ENCODE measurements around the gene TMEFF2. TPM values are rescaled to one million over a fixed set of nuclear protein-coding genes. Genes with fewer than 3 reads are reported as not detected.

TMEFF2 gene
- total RNA-seq, 6 donors from 2014 or later, result 0.69 TPM; not detected in 5

- Histone ChIP-seq H3K27me3 (no peaks in the 10 kb centered on the region), H3K4me3 (no peak overlapping the region), H3K9me3 (no peaks in the 10 kb centered on the region), H3K36me3 (no peaks in the 10 kb centered on the region), H3K4me1 (no peaks in the 10 kb centered on the region), H3K27ac (no peak overlapping the region)
- no peak for DNase-seq
- no peak for ATAC-seq (ENCODE audit: low FRiP score in 2 of 2)
- TF ChIP-seq POLR2AphosphoS5 (IDR thresholded peaks at IDR 0.05) (no peak), POLR2A (IDR thresholded peaks at IDR 0.05) (no peak), CTCF (IDR thresholded peaks at IDR 0.05) (no peak), EP300 (IDR thresholded peaks at IDR 0.05) (no peak)
Measured at GRCh38 chr2:192208848-192209247, 14.1 kb upstream of the TMEFF2 start.

- Histone ChIP-seq H3K27ac (no peak overlapping the region), H3K27me3 (no peaks in the 10 kb centered on the region), H3K9me3 (no peaks in the 10 kb centered on the region), H3K36me3 (no peaks in the 10 kb centered on the region), H3K4me3 (no peak overlapping the region), H3K4me1 (no peaks in the 10 kb centered on the region)
- DNase-seq, result no peak
- no peak for TF ChIP-seq POLR2AphosphoS5 (IDR thresholded peaks at IDR 0.05)
- no peak for TF ChIP-seq EP300 (IDR thresholded peaks at IDR 0.05)
- no peak for TF ChIP-seq CTCF (IDR thresholded peaks at IDR 0.05)
- no peak for ATAC-seq (ENCODE audit: low FRiP score in 2 of 2)
- WGBS, 2 donors, result 60 to 66% methylated on average over 9 of the region's 9 CpGs
Measured at GRCh38 chr2:192206399-192206798, 11.7 kb upstream of the TMEFF2 start.

- 53 to 58% methylated on average over 1 of the region's 1 CpG for WGBS, 2 donors
- Histone ChIP-seq H3K4me1 (no peaks in the 10 kb centered on the region), H3K27ac (no peak overlapping the region), H3K36me3 (no peaks in the 10 kb centered on the region), H3K9me3 (no peaks in the 10 kb centered on the region), H3K4me3 (no peak overlapping the region), H3K27me3 (no peaks in the 10 kb centered on the region)
- no peak for DNase-seq
- TF ChIP-seq POLR2A (IDR thresholded peaks at IDR 0.05) (no peak), EP300 (IDR thresholded peaks at IDR 0.05) (no peak), CTCF (IDR thresholded peaks at IDR 0.05) (no peak), POLR2AphosphoS5 (IDR thresholded peaks at IDR 0.05) (no peak)
- no peak for ATAC-seq (ENCODE audit: low FRiP score in 2 of 2)
Measured at GRCh38 chr2:192203876-192204275, 9.1 kb upstream of the TMEFF2 start.

GRCh38 chr2:192202373-192202772, 7.6 kb upstream of the TMEFF2 start:
- H3K27me3 ChIP-seq, result peaks cover 0 to 2% (median under 1%) of the 10 kb centered on the region in 4 donors
- no peak overlapping the region for H3K27ac ChIP-seq
- 85 to 93% methylated on average over 3 of the region's 3 CpGs for WGBS, 2 donors
- H3K36me3 ChIP-seq, result no peaks in the 10 kb centered on the region
- H3K4me3 ChIP-seq, result no peak overlapping the region
- ATAC-seq (ENCODE audit: low FRiP score in 2 of 2), result no peak
- H3K4me1 ChIP-seq, result no peaks in the 10 kb centered on the region
- no peak for DNase-seq
- TF ChIP-seq POLR2AphosphoS5 (IDR thresholded peaks at IDR 0.05) (no peak), EP300 (IDR thresholded peaks at IDR 0.05) (no peak)
- H3K9me3 ChIP-seq, result no peaks in the 10 kb centered on the region

- peaks cover 2 to 7% (median 4%) of the 10 kb centered on the region in 4 donors for H3K4me1 ChIP-seq
- TF ChIP-seq POLR2A (IDR thresholded peaks at IDR 0.05), result no peak
- no peak for TF ChIP-seq CTCF (IDR thresholded peaks at IDR 0.05)
- no peak for TF ChIP-seq EP300 (IDR thresholded peaks at IDR 0.05)
- TF ChIP-seq POLR2AphosphoS5 (IDR thresholded peaks at IDR 0.05), result no peak
Measured at GRCh38 chr2:192201116-192201515, 6.4 kb upstream of the TMEFF2 start.

More at GRCh38 chr2:192201116-192201515, 6.4 kb upstream of the TMEFF2 start:
- ATAC-seq (ENCODE audit: low FRiP score in 2 of 2) (no peak), DNase-seq (no peak)
- Histone ChIP-seq H3K36me3 (no peaks in the 10 kb centered on the region), H3K4me3 (no peak overlapping the region), H3K9me3 (no peaks in the 10 kb centered on the region), H3K27me3 (peaks cover 0 to 13% (median 4%) of the 10 kb centered on the region in 4 donors), H3K27ac (no peak overlapping the region)
- WGBS, 2 donors, result 91 to 100% methylated on average over 1 of the region's 1 CpG

Data from upper lobe of left lung (tissue), 6 donors.